GM12878 (cell line): Measurements from ENCODE around the gene ARHGAP26.

Experiments
- BRCA1 ChIP-seq: IDR thresholded peaks from 2 replicates; pipeline ENCODE4 v1.6.1; 2011; ENCODE audit warnings: low read depth, low read length, improper control_type of control experiment
- CBX3 ChIP-seq: fragments of 200-600 bp; sonication (generic); IDR thresholded peaks from 2 replicates; pipeline ENCODE4 v1.6.1; 2016; ENCODE audit warnings: low read depth, borderline replicate concordance
- DPF2 ChIP-seq: fragments of 450-650 bp; IDR thresholded peaks from 2 replicates; pipeline ENCODE4 v1.6.1; 2017; ENCODE audit warnings: mild to moderate bottlenecking
- EZH2 ChIP-seq: IDR thresholded peaks from 2 replicates; pipeline ENCODE4 v1.6.1; 2012; ENCODE audit warnings: low read depth, mild to moderate bottlenecking, control low read depth, inconsistent platforms, low read length, borderline replicate concordance; ENCODE audit not compliant: control insufficient read depth
- HCFC1 ChIP-seq: fragments of 150-350 bp; IDR thresholded peaks from 2 replicates; pipeline ENCODE4 v1.6.1; 2014; ENCODE audit warnings: low read length
- POLR2A ChIP-seq: IDR thresholded peaks from 2 replicates; pipeline ENCODE4 v1.6.1; 2011; ENCODE audit warnings: low read depth, mild to moderate bottlenecking, low read length
- YY1 ChIP-seq: IDR thresholded peaks from 2 replicates; pipeline ENCODE4 v1.6.1; 2011; ENCODE audit warnings: low read depth, mild to moderate bottlenecking, low read length
- TF ChIP-seq, protein P1 (sequence below): fragments of 450-650 bp; IDR thresholded peaks from 2 replicates; pipeline ENCODE4 v1.6.1; 2018; ENCODE audit warnings: mild to moderate bottlenecking, low read depth, moderate library complexity; ENCODE audit not compliant: partially characterized antibody
- TF ChIP-seq, protein P2 (sequence below): IDR thresholded peaks from 2 replicates; pipeline ENCODE4 v1.6.1; 2011; ENCODE audit warnings: low read depth, mild to moderate bottlenecking, low read length, moderate library complexity, borderline replicate concordance; ENCODE audit errors: extremely low read depth

- TF ChIP-seq, protein P1, sequence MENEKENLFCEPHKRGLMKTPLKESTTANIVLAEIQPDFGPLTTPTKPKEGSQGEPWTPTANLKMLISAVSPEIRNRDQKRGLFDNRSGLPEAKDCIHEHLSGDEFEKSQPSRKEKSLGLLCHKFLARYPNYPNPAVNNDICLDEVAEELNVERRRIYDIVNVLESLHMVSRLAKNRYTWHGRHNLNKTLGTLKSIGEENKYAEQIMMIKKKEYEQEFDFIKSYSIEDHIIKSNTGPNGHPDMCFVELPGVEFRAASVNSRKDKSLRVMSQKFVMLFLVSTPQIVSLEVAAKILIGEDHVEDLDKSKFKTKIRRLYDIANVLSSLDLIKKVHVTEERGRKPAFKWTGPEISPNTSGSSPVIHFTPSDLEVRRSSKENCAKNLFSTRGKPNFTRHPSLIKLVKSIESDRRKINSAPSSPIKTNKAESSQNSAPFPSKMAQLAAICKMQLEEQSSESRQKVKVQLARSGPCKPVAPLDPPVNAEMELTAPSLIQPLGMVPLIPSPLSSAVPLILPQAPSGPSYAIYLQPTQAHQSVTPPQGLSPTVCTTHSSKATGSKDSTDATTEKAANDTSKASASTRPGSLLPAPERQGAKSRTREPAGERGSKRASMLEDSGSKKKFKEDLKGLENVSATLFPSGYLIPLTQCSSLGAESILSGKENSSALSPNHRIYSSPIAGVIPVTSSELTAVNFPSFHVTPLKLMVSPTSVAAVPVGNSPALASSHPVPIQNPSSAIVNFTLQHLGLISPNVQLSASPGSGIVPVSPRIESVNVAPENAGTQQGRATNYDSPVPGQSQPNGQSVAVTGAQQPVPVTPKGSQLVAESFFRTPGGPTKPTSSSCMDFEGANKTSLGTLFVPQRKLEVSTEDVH, result no peak
- no peak for TF ChIP-seq EZH2
- no peak for TF ChIP-seq DPF2
- TF ChIP-seq HCFC1, result no peak
- TF ChIP-seq, protein P2, sequence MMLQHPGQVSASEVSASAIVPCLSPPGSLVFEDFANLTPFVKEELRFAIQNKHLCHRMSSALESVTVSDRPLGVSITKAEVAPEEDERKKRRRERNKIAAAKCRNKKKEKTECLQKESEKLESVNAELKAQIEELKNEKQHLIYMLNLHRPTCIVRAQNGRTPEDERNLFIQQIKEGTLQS, result no peak
- TF ChIP-seq CBX3, result no peak
- no peak for TF ChIP-seq POLR2A
- TF ChIP-seq BRCA1, result no peak
- no peak for TF ChIP-seq YY1
Observed at GRCh38 chr5:142748132-142748531, 22.0 kb upstream of the ARHGAP26 start.
